Endothelial cell of umbilical vein (primary cell): Measurements from ENCODE around the gene NCR2. TPM values are rescaled to one million over a fixed set of nuclear protein-coding genes. Genes with fewer than 3 reads are reported as not detected.

Experiments
- BruUV-seq: library from RNA; stranded (reverse); fragments of 400-500 nt; replicated peaks from 2 replicates; lab custom pipeline; 2021; lab: Mats Ljungman, UMichigan
- CTCF ChIA-PET: fragments of 300-600, 350-600 bp; sonication (Branson Sonifier 250); formaldehyde crosslinking; loops from one replicate; lab custom pipeline; 2021; ENCODE audit warnings: antibody characterized with exemption, inconsistent platforms; lab: Charles Lee
- POLR2A ChIA-PET: fragments of 300-600, 350-600 bp; sonication (Branson Sonifier 250); formaldehyde crosslinking; loops from one replicate; lab custom pipeline; 2021; ENCODE audit warnings: antibody characterized with exemption, inconsistent platforms; lab: Charles Lee
- DNase-seq: peaks from one replicate; pipeline ENCODE4 v3.0.0-alpha.2; 2011; ENCODE audit warnings: low read depth, low spot score
- FAIRE-seq: peaks from 2 replicates; lab custom pipeline; 2011; peaks lifted over from hg19 to GRCh38; lab: Jason Lieb, UNC
- H2AFZ ChIP-seq: 2 replicates; pipeline ENCODE4 v1.6.0; 2012; ENCODE audit warnings: low read depth, low read length, control low read depth, inconsistent platforms
- H3K27ac ChIP-seq: 2 replicates; pipeline ENCODE4 v1.5.1; 2011; ENCODE audit warnings: low read depth, mild to moderate bottlenecking, control low read depth, low read length, moderate library complexity; ENCODE audit not compliant: insufficient read depth
- H3K27me3 ChIP-seq, 2 experiments: 2 replicates each; pipeline versions ENCODE4 v1.6.0 to v1.6.1; 2011; ENCODE audit warnings: low read length in 2 of 2, mixed read lengths in 1 of 2; ENCODE audit not compliant: control insufficient read depth in 2 of 2, insufficient read depth in 2 of 2
- H3K36me3 ChIP-seq, 2 experiments: 2 replicates in 1 of 2; 3 replicates in 1 of 2; pipeline ENCODE4 v1.5.1; 2011; ENCODE audit warnings: low read length in 2 of 2, mild to moderate bottlenecking in 1 of 2, moderate library complexity in 1 of 2; ENCODE audit not compliant: control insufficient read depth in 2 of 2, insufficient read depth in 2 of 2; ENCODE audit errors: extremely low read depth in 1 of 2
- H3K4me1 ChIP-seq: 3 replicates; pipeline ENCODE4 v1.5.1; 2011; ENCODE audit warnings: mild to moderate bottlenecking, low read length; ENCODE audit not compliant: control insufficient read depth, insufficient read depth; ENCODE audit errors: extremely low read depth
- H3K4me2 ChIP-seq: 2 replicates; pipeline ENCODE4 v1.6.1; 2011; ENCODE audit warnings: low read length, control low read depth, mixed read lengths; ENCODE audit not compliant: insufficient read depth
- H3K4me3 ChIP-seq, 3 experiments: fragments of 200-600 bp in 1 of 3; sonication (generic), shearing (Covaris generic) in 1 of 3; replicated peaks in 1 of 3; 2 replicates each; pipeline ENCODE4 v1.5.1; 2011 to 2016; ENCODE audit warnings: control low read depth in 3 of 3, low read length in 3 of 3, mild to moderate bottlenecking in 2 of 3, inconsistent platforms in 1 of 3, low read depth in 1 of 3, moderate library complexity in 1 of 3; ENCODE audit not compliant: insufficient read depth in 1 of 3
- H3K79me2 ChIP-seq: 2 replicates; pipeline ENCODE4 v1.6.0; 2012; ENCODE audit warnings: low read length, inconsistent platforms; ENCODE audit not compliant: control insufficient read depth, insufficient read depth
- H3K9ac ChIP-seq: replicated peaks from 2 replicates; pipeline ENCODE3; 2011; ENCODE audit warnings: low read length, control low read depth; ENCODE audit not compliant: insufficient read depth; ENCODE audit errors: extremely low read depth
- H3K9me1 ChIP-seq: replicated peaks from 3 replicates; pipeline ENCODE4 v1.6.0; 2011; ENCODE audit warnings: mild to moderate bottlenecking, low read length; ENCODE audit not compliant: control insufficient read depth, insufficient read depth; ENCODE audit errors: extremely low read depth
- H3K9me3 ChIP-seq: replicated peaks from 2 replicates; pipeline ENCODE4 v1.5.1; 2012; ENCODE audit warnings: low read length, inconsistent platforms; ENCODE audit not compliant: control insufficient read depth, insufficient read depth
- H4K20me1 ChIP-seq: replicated peaks from 2 replicates; pipeline ENCODE3; 2011; ENCODE audit warnings: mild to moderate bottlenecking, low read length; ENCODE audit not compliant: control insufficient read depth, insufficient read depth; ENCODE audit errors: extremely low read depth
- CTCF ChIP-seq, 2 donors: IDR thresholded peaks; 1 replicate in 1 of 2; 2 replicates in 1 of 2; pipeline ENCODE4 v1.5.1; 2011; ENCODE audit warnings: low read length in 2 of 2, mild to moderate bottlenecking in 2 of 2, moderate library complexity in 2 of 2, control low read depth in 1 of 2, inconsistent platforms in 1 of 2, low read depth in 1 of 2; ENCODE audit not compliant: insufficient read depth in 1 of 2; ENCODE audit errors: extremely low read depth in 1 of 2
- EZH2 ChIP-seq: IDR thresholded peaks from 2 replicates; pipeline ENCODE4 v1.6.1; 2012; ENCODE audit warnings: borderline replicate concordance, low read depth, mild to moderate bottlenecking, moderate library complexity, low read length, inconsistent platforms; ENCODE audit not compliant: severe bottlenecking
- FOS ChIP-seq: IDR thresholded peaks from 2 replicates; pipeline ENCODE4 v1.6.1; 2011; ENCODE audit warnings: mild to moderate bottlenecking, low read length, moderate library complexity, borderline replicate concordance; ENCODE audit not compliant: insufficient read depth
- GATA2 ChIP-seq: IDR thresholded peaks from 2 replicates; pipeline ENCODE4 v1.7.0; 2011; ENCODE audit warnings: low read depth, mild to moderate bottlenecking, moderate library complexity, mixed read lengths, low read length; ENCODE audit not compliant: insufficient read length, insufficient read depth
- JUN ChIP-seq: IDR thresholded peaks from 2 replicates; pipeline ENCODE4 v1.6.1; 2011; ENCODE audit warnings: borderline replicate concordance, low read depth; ENCODE audit not compliant: insufficient read length, insufficient read depth
- MAX ChIP-seq: IDR thresholded peaks from 2 replicates; pipeline ENCODE4 v1.6.1; 2011; ENCODE audit not compliant: insufficient read depth, insufficient read length
- MYC ChIP-seq: IDR thresholded peaks from one replicate; pipeline ENCODE4 v1.6.1; 2011; ENCODE audit warnings: mild to moderate bottlenecking, low read depth, low read length
- POLR2A ChIP-seq: IDR thresholded peaks from 2 replicates; pipeline ENCODE4 v1.6.1; 2012; ENCODE audit warnings: low read depth, mild to moderate bottlenecking, control low read depth, low read length
- POLR2AphosphoS5 ChIP-seq: IDR thresholded peaks from 2 replicates; pipeline ENCODE4 v1.6.1; 2012; ENCODE audit warnings: low read depth, mild to moderate bottlenecking, control low read depth, low read length, moderate library complexity; ENCODE audit not compliant: insufficient read depth
- dilution Hi-C: fragments of 300-500 bp; cut with MboI; formaldehyde crosslinking; loops from one replicate; pipeline ENCODE4 v1.15.0; 2019; ENCODE audit warnings: low sequenced_read_pairs; ENCODE audit not compliant: extremely low pct_ligation_motif_present
- intact Hi-C: fragments of 100-400 bp; cut with micrococcal nuclease; formaldehyde crosslinking; loops from one replicate; pipeline ENCODE4 v1.10.0; 2022
- polyA plus RNA-seq, 4 experiments: library from polyadenylated mRNA; depleted of rRNA in 3 of 4; stranded (reverse) in 3 of 4; unstranded in 1 of 4; fragments of >200 nt; gene quantifications; 2 replicates each; pipeline versions ENCODE4 v1.2.1 to v1.2.3, GENCODE V29; 2011 to 2012; ENCODE audit warnings: missing spikeins in 1 of 4
- total RNA-seq: library from RNA; stranded (reverse); gene quantifications from 2 replicates; pipeline ENCODE4 v1.2.3, GENCODE V29; 2021

NCR2 gene
- total and polyA plus RNA-seq, 2 donors (not counting 3 experiments of a cell fraction or from before 2014, with no cell fraction given), result not detected

GRCh38 chr6:41334482-41335040 is 847 bp upstream of the NCR2 start:
- H3K4me2 ChIP-seq, result no peak overlapping the region
- no peaks in the 10 kb centered on the region for H3K36me3 ChIP-seq
- no peaks in the 10 kb centered on the region for H4K20me1 ChIP-seq
- dilution Hi-C loops, result no loop called here
- TF ChIP-seq EZH2 (no peak), POLR2AphosphoS5 (no peak), POLR2A (no peak), MAX (no peak), GATA2 (no peak), CTCF (IDR thresholded peaks at IDR 0.05; ENCODE audit: extremely low read depth in 1 of 2, insufficient read depth in 1 of 2, low read depth in 1 of 2, low read length in 2 of 2) (no peak), FOS (no peak), JUN (no peak), MYC (no peak)
- H3K27ac ChIP-seq, result no peak overlapping the region
- H3K9me1 ChIP-seq, result no peaks in the 10 kb centered on the region
- no peaks in the 10 kb centered on the region for H3K9me3 ChIP-seq
- H3K4me1 ChIP-seq, result no peaks in the 10 kb centered on the region
- H2AFZ ChIP-seq, result no peak overlapping the region
- FAIRE-seq, result no peak
- ChIA-PET CTCF (interaction anchor here (0.7 to 3.1 kb wide), 5 partner anchors 13 to 142 kb away, joined by 3 to 22 read pairs (median 3); no protein-coding TSS in a partner anchor), POLR2A (no interaction called here)
- intact Hi-C loops, result no loop called here
- no TSS peak for BruUV-seq
- peaks cover 0 to 6% of the 10 kb centered on the region in 2 experiments for H3K27me3 ChIP-seq
- H3K4me3 ChIP-seq, result no peak overlapping the region
- no peak overlapping the region for H3K9ac ChIP-seq
- H3K79me2 ChIP-seq, result no peaks in the 10 kb centered on the region
- DNase-seq, result no peak
